GM18507 (cell line): Measurements from ENCODE around the gene ZNF669.

Source experiments
- DNase-seq: peaks from one replicate; pipeline ENCODE4 v3.0.0; 2011; ENCODE audit warnings: low read depth; ENCODE audit not compliant: insufficient read length; ENCODE audit errors: extremely low spot score
- FAIRE-seq: peaks from 2 replicates; lab custom pipeline; 2011; peaks lifted over from hg19 to GRCh38; lab: Jason Lieb, UNC

The ZNF669 gene

GRCh38 chr1:247112479-247112781 lies 8.3 kb upstream of the ZNF669 start:
- FAIRE-seq (no peak), DNase-seq (no peak)

GRCh38 chr1:247111700-247112478 lies 7.7 kb upstream of the ZNF669 start:
- no peak for DNase-seq
- FAIRE-seq = no peak

DNA sequence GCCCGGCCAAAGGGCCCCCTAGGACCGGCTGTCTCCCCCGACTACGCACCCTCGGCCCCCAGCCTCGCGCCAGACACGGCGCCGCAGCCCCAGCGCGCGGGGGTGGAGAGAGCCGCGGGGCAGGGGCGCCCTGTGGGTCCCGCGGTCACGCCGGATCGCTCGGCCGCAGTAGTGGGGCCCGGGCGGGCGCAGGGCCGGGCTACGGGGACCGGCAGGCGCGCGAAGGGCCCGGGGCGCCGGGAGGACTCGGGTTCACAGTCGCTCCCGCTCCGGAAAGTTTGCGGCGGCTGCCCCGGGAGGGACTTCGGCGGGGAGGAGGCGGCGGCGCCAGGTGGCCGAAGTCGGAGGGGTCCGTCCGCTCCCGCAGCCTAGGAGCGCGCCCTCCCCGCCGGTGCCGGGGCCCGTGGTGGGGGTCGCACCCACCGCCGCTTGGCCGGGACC lies 7.1 kb upstream of the ZNF669 start:
- DNase-seq = no peak
- FAIRE-seq = no peak

- no peak for DNase-seq
- no peak for FAIRE-seq
These were observed 6.6 kb upstream of the ZNF669 start for GRCh38 chr1:247110627-247111258.

GRCh38 chr1:247107694-247108093 lies 3.5 kb upstream of the ZNF669 start:
- FAIRE-seq (no peak), DNase-seq (no peak)

GRCh38 chr1:247105966-247106365 lies 1.8 kb upstream of the ZNF669 start:
- DNase-seq (no peak), FAIRE-seq (no peak)

- FAIRE-seq = no peak
- DNase-seq = no peak
These were observed 809 bp upstream of the ZNF669 start for GRCh38 chr1:247104965-247105364.

DNA sequence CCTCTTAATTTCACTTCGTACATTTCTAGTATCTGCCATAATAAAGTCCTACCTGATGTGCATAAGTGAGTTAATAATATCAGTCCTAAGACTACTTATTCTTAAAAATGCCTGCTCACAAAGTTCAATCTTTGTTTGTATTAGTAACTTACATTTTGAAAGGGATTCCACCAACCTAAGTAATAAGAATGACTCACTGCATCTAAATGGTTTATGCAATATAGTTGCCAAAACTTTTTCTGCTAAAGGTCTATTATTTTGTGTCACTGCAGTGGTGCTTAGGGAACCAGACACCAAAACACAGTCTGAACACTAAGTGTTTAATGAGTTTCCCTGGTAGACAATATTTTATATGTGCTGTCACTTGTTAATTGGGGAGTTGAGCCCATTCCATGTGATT lies 1.8 kb downstream of the ZNF669 start:
- FAIRE-seq (no peak), DNase-seq (no peak)

DNA sequence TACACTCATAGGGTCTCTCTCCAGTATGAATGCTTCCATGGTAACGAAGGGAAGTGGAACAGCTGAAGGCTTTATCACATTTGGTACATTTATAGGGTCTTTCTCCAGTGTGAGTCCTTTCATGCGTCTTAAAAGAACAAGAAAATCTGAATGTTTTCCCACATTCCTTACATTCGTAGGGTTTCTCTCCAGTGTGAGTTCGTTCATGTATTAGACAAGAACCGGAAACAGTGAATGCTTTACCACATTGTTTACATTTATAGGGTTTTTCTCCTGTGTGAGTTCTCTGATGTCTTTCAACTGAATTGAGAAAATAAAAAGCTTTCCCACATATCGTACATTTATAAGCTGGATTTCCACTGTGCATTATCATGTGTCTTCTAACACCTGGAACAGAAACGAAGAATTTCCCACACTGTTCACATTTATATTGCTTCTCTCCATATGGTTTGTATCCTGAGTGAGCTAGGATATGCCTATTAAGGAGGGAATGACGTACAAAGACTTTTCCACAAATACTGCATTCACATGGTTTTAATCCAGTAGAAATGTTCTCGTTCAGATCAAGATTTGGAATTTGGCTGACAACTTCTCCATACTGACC lies 3.4 kb downstream of the ZNF669 start:
- no peak for DNase-seq
- FAIRE-seq = no peak

- no peak for DNase-seq
- FAIRE-seq = no peak
These were observed 7.2 kb downstream of the ZNF669 start for GRCh38 chr1:247096958-247097357.

GRCh38 chr1:247096544-247096943 lies 7.6 kb downstream of the ZNF669 start:
- no peak for FAIRE-seq

GRCh38 chr1:247096112-247096511 lies 8.0 kb downstream of the ZNF669 start:
- no peak for DNase-seq
- FAIRE-seq = no peak

More at GRCh38 chr1:247096544-247096943, 7.6 kb downstream of the ZNF669 start:
- DNase-seq = no peak

DNA sequence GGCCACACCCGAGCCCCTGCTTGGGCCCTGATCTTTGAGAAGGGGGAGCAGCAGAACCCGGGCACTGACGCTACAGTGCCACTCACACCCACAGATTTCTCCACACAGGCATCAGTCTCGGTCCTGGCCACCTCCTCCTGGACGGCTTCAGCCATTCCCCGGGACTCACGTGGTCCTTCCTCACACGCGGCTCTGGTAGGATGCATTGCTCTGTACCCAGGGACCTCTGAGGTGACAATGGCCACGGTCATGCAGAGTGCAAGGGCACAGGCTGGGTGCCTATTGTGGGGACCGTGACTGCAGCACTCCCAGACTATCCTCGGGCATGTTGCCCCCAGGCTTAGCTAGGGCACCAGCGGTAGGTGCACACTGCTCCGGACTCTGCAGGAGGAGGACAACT lies 13.7 kb downstream of the ZNF669 start:
- DNase-seq (no peak), FAIRE-seq (no peak)

DNA sequence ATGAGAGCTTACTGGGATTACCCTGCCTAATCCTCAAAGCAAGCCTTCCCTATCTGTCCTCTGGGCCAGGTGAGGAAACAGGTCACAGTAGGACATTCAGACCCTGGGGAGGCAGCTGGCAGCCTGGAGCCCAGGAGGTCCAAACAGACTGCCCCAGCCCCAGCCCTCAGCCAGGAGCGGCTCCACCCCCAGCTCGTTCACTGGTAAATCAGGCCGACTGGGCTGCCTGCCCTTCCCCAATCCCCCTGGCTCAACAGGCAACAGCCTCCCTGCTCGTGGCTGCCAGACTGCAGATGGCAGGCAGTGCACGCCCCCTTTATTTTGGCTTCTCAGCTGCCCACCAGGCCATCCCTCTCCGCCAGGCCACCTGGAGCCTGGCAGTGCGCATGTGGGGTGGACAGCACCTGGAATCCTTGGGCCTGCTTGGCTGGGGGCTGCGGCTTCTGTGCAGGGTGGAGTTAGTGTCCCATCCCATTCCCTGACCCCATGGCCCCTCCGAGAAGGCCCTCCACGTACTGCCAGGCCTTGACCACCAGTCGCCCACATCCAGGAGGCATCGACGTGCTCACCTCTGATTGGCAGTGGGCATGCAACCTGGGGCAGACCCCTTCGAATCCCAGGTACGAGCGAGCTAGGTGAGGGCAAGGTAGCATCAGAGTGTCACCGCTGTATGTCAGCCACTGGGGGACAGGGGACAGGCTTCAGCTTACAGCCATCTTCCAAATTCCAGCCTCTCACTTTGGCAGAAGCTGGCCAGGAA lies 14.4 kb downstream of the ZNF669 start:
- no peak for FAIRE-seq
- DNase-seq = no peak

GRCh38 chr1:247088967-247089366 lies 15.2 kb downstream of the ZNF669 start:
- FAIRE-seq (no peak), DNase-seq (no peak)

DNA sequence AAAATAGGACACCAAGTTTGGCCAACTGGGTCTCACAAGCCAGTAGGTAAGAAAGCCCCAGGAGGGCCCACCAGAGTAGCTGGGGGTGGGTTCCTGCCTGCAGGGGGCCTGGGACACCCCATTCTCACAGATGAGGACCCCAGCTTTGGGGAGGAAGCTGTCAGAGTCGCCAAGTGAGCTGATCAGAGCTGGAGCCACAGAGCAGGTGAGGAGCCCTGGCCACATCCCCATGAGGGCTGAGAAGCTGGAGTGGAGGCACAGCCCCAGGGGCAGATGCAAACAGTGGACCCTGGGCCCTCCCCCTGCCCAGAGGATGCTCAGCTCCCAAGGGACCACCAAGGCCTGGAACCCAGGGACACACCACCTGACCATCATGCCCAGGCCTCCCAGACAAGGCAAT lies 16.9 kb downstream of the ZNF669 start:
- FAIRE-seq (no peak), DNase-seq (no peak)

DNA sequence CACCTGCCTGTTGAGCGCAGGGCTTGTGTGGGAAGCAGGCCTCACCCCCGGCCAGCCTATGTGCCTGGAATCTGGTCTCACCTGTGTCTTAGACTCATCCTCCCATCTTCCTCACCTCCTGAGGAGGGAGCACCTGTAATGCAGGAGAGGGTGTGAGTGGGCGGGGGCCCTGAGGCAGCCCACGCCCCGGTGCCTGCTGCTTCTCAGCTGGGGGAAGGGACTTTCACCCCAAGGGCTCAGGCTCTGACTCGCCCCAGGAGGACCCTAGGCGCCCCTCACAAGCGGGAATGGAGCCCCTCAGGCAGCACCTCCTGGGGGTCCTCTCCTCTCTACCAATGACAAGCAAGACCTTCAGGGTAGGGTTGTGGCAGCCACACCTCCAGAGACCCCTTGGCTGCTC lies 18.8 kb downstream of the ZNF669 start:
- FAIRE-seq (no peak), DNase-seq (no peak)

DNA sequence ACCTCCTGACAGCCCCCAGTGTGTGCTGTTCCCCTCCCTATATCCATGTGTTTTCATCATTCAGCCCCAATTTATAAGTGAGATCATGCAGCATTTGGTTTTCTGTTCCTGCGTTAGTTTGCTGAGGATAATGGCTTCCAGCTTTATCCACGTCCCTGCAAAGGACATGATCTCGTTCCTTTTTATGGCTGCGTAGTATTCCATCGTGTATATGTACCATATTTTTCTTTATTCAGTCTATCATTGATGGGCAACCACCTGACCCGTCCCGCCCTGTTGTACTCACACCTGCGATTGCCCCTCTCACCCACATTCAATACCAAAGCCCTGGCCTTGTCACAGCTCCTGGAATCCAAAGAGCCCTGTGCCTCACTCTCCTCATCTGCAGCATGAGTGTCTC lies 19.4 kb downstream of the ZNF669 start:
- FAIRE-seq = no peak

DNA sequence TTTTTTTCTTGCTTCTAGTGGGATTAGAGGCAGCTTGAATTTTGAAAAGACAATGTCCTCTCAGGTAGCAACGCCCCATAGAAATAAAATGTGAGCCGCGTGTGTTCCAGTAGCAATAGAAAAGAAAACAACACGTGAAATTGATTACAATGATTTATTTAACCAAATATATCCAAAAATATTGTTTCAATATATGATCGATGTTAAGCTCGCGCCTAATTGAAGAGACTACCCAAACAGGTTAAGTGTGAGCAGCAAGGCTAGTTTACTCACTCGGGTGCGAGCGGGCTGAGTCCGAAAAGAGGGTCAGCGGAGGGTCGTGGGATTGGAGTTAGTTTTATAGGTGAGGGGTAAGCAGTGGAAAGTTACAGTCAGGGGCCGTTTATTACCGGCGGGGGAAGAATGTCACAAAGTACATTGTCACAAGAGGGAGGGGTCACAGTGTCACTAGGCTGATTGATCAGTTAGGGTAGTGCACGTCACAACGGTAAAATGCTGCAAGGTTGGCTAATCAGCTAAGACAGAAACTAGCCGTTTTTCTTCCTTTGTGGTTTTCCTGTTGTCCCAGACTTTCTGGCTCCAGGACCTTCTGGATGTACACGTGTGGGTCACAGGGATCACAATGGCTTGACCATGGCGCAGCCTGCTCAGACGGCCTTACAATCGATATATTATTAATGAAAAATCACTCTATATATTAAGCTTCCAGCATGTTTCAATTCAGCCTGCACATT lies 24.8 kb downstream of the ZNF669 start:
- DNase-seq (no peak), FAIRE-seq (no peak)

More for the DNA sequence above, 19.4 kb downstream of the ZNF669 start:
- no peak for DNase-seq
